Fibroblast of skin of left quadriceps (primary cell): Measurements from ENCODE around the gene KCNK3.
"Not testable (repeated sequence)": the region's sequence is repeated elsewhere in the genome, so short reads cannot be mapped to it uniquely, and the experiment has no call there.

ENCODE experiments used
- DNase-seq, 2 experiments: peaks; one replicate each; pipeline ENCODE4 v3.0.0-alpha.2; 2013; ENCODE audit warnings: low read depth in 2 of 2

Gene KCNK3

DNA sequence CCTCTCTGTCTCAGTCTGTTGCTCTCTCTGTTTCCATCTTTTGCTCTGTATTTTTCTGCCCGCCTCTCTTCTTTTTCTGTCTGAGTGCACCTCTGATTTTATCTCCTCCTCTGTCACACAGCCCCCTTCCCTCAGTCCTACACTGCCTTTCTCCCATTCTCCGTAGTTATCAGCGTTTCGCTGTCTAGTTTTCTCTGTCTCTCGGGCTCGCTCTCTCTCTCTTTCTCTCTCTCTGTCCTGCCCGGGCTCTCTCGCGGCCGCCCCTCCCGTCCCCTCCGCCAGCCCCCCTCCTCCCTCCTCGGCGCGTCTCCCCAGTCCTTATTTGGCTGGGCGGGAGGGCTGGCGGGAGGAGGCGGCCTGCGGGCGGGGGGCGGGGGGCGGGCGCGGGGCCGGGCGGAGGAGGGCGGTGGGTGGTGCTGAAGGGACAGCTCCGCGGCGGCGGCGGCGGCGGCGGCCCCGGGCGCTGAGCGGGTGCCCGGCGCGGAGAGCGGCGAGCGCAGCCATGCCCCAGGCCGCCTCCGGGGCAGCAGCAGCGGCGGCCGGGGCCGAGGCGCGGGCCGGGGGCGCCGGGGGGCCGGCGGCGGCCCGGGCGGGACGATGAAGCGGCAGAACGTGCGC lies at the start of gene KCNK3:
KCNK3 (plus strand) TSS at position 444 of the 618 bp plus-strand sequence; CDS start at position 598, 154 bp downstream.
- DNase-seq = no peak

DNA sequence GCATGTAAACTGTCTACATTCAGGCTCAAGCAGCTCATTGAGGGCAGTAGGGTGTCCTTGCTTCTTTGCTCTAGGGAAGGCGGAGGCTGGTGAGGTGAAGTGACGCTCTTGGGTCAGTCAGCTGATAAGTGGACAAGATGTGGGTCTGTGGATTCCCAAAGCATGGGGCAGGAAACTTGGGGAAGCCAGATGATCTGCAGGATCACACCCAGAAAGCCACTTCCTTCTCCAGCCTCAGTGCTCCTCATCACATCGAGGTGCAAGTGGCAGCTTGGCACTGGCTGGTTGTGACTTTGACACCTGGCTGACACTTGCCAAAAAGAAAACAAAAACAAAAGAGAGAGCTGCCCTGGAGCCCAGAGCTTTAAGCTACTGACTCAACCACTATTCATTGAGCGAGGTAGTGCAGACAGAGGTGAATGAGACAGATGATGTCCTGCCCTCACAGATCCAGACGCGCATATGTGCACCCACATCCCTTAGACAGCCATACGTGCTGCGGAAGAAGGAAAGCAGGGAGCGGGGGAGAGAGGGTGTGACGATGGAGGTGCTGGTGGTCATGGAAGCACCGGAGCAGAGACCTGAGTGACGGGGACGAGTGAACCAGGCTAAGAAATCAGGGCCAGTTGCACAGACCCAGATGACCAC lies 48.2 kb upstream of the KCNK3 start:
- DNase-seq = no peak

DNA sequence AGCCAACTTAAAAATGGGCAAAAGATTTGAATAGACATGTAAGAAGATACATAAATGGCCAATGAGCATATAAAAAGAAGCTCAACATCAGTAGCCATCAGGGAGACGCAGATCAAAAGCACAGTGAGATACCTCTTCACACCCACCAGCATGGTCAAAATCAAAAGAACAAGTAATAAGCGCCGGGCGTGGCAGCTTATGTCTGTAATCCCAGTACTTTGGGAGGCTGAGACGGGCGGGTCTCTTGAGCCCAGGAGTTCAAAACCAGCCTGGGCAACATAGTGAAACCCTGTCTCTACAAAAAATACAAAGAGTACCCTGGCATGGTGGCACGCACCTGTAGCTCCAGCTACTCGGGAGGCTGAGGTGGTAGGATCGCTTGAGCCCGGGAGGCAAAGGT lies 46.8 kb upstream of the KCNK3 start:
- DNase-seq = no peak

DNA sequence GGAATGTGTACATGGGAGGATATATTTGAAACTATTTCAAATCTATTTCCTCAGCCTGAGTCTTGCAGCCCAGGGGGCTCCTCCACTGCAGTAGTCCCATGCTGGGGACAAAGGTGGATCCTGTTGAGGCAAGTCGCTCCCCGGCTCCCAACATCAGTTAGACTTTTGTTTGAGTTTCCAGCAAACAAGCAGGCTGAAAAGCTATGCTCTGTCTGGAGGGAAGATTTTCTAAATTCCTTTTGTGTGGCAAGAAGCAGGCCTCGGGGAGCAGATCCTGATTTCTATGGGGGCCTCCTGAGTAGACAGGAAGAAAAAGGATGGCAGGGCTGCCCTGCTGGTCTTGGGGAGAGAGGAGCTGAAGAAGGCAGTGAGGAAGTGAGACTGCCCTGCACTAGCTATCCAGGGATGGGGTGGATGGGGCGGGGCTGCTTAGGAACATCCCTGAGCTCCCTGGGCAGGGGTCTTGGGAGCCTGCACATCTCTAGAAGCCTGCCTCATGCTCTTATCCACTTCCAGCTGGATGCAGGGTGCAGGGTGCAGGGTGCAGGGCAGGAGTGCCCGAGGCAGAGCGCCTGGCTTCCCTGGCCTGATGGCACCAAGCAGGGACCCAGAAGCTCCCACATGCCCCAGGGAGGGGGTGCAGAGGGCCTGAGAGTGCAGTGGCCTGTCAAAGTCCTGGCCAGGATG lies 45.4 kb upstream of the KCNK3 start:
- DNase-seq = no peak

DNA sequence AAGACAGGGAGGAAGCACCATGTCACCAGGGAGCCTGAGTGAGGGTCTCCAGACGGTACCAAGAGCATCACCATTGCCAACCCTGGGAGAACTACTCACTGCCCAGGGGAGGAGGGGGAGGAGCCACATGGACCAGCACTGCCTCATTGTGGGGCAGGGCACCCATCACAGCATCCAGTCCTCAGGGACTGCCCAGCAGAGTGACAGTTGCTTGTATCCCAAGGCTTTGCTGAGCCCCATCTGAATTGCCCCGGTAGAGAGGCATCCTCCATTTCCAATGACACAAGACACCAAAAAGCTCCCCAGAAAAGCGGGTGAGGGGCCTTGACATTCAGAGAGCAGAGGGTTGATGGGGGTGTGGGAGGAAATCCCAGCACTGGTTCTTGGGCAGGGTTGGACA lies 44.5 kb upstream of the KCNK3 start:
- no peak for DNase-seq

DNA sequence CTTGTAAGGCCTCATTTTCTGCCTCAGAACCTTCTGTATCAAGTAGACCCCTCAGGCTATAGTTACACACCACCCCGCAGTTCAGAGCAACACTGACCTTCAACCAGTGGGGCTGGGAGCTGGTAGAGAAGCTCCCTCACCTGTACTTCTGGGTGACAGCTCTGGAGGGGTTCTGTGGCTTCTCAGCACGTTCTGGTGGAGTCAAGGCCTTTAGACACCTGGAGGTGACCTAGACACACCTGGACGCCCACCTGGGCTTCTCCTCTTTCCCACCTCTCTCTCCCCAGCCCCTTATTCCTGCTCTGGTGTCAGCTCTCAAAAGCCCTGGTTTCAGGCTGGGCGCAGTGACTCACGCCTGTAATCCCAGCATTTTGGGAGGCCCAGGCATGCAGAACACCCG lies 44.0 kb upstream of the KCNK3 start:
- DNase-seq = no peak

DNA sequence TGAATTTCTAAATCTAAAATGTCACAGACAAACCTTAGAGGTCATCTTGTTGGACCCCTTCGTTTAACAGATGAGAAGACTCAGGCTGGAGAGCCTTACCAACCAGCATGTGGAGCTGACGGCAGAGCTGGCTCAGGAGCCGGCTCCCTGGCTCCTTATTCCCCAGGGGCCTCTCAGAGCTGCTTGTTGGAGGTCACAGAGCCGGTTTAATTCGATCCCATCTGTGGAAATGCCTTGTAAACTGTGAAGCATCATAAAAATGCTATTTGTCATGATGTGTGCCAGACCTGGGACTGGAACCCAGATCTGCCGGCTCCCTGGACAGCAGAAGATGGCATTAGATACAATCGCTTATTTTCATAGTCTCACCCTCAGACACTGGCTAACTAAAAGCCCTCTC lies 43.2 kb upstream of the KCNK3 start:
- no peak for DNase-seq

DNA sequence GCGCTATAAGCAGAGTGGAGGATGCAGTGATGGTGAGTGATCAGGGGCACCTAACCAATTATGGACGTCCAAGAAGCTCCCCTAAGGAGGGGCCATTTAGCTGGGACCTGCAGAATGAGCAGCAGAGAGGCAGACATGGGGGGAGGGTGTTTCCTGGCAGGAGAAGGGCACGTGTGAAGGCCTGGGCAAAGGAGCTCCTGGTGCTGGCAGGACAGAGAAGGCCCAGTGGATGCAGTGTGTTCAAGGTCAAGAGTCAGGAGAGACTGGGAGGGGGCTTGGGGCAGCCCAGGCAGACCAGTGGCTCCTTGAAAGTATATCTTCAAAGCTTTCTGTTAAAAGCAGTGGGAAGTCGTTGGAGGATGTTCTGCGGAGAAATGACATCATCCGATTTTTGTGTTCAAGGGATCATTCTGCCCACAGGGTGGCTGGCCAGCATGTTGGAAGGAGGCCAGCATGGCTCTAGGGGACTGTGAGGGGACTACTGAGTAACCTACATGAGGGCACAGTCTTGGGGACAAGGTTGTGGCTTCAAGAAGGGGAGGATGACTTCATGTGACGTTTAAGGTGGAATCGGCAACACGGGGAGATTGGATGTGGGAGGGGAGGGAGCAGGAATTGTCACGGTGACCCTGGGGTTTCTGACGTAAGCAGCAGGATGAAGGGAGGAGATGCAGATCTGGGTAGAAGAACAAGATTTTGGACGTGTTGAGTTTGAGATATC lies 42.4 kb upstream of the KCNK3 start:
- DNase-seq = no peak

DNA sequence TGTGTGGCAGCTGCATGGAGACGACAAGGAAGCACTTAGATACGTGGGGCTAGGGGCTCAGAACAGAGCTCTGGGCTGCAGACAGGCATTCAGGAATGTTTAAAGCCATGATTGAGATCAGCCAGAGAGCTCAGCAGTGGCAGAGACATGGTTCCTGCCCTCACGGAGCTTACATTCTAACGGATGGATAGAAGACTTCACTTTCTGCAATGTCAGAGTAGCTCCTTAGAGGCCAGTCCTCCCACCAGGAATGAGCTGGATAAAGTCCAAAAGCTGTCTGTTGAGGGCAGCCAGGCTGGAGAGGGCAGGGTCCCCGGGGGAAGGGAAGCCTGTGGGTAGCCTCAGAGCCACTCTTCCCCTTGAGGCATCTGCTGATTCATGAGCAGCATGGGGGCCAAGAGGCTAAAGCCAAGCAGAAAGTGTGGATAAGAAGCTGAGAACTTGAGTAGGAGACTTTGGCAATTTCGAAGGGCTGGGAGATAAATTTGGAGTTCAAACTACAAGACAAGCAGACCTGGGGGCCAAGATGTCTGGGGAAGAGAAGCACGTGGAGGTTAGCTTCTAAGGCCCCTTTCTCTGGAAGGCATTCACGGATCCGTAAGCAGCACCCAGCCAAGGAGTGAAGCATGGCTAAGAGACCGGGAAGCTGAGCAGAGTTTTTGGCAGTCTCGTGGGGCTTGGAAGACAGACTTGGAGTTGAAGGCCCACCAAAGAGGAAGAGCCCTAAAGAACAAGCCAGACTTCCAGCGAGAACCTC lies 41.6 kb upstream of the KCNK3 start:
- DNase-seq = no peak

DNA sequence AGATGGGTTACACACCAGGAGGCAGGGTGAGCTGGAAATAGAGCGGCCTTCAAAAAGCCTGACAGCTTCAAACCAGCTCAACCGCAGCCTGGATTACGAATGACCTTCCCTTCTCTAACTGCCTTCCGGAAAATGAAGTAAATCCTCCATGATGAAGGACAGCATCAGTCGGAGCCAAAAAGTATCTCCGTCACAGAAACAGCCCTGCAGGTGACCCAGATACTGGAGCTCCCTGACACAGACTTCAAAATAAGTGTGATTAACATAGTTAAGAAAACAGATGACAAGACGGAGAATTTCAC lies 41.1 kb upstream of the KCNK3 start:
- DNase-seq = no peak

DNA sequence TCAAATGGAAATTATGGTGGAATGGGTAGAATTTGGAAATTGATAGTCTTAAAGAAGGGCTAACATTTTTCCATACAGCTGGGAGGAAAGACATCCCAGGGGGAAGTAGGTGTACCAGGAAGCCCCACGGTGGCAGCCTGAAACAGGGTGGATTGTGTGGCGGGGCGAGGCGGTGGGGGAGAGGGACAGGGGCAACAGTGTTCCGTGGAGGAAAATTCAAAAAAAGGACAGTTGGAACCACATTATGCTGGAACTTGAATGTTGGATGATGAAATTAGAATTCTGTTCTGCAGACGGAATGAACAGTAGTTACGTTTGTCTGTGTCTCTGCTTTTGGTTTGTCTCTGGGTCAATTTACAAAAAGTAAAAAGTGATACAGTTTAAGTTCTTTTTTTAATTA lies 40.7 kb upstream of the KCNK3 start:
- no peak for DNase-seq

DNA sequence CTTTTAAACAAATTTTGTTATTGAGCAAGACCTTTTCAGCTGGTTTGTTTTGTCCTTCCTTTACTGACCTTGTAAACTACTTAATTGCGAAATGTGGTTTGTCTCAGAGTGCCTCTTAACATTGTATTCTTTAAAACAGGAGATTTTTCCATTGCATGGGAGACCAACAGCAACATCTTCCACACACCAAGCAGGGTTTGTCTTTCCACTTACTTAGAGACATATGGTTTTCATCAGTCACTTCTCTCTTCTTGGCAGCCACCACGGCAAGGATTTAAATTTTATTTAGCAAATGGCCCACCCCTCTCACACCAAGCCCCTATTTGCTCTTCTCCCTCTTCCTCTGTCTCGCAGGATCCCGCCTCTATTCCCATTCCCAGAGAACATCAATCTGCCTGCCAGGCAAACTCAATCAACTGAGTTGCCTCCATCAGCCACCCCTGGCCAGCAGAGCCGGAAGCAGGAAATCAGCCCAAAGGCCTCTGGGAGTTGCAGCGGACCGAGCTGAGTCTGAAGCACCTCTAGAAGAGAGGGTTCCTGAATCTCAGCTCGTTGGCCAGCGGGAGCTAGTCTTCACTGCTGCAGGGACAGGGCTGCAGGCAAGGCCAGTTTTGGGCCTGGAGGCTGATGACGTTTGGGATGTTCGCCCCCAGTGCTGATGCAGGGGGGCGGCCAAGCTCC lies 40.0 kb upstream of the KCNK3 start:
- peak; percentile 6 to 7 for DNase-seq

DNA sequence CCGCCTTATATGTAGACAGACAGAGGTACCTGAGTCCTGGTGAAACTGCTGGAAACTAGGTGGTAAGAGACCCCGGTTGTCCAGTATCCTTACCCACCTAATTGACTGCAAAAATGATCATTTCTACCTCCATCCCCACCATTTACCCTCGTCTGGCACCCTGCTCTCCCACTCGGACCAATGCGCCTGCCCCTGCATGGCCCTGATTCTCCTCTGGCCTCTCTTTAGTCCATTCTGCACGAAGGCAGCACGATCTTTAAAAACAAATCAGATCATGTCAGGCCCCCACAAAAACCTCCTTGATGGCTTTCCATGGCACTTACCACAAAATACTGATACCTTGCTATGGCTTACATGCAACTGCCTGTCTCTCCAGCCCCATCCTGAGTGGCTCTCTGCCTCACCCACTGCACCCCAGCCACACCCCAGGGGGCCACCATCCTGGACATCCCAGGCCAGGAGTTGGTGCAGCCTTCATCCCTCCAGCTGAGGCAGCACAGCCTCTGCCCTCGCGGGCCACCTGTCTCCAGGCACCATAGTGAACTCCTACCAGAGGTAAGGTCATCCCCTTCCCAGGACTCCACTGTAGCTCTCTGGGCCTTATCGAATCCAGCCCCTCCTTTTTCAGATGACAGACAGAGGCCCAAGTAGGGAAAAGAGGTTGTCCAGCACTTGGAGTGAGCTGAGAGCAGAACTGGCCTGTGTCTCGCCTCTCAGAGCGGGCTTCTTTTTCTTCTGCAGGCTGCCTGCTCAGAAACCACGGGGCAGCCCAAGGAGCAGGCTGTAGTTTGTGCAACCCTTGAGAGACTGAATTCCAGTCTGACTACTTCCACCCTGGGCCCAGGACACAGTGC lies 39.1 kb upstream of the KCNK3 start:
- no peak for DNase-seq

DNA sequence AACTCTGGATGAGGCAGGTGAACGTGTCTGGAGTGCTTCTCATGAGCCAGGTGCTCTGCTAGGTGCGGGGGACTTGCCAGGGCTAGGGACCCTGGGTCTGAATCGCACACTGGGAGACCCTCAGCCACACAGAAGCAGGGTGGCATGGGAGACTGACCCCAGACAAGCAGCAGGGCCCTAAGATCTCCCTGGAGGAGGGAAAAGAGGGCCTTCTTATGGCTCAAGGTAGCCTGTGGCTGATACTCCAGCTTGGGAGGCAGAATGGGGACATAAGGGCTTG lies 38.5 kb upstream of the KCNK3 start:
- no peak for DNase-seq

DNA sequence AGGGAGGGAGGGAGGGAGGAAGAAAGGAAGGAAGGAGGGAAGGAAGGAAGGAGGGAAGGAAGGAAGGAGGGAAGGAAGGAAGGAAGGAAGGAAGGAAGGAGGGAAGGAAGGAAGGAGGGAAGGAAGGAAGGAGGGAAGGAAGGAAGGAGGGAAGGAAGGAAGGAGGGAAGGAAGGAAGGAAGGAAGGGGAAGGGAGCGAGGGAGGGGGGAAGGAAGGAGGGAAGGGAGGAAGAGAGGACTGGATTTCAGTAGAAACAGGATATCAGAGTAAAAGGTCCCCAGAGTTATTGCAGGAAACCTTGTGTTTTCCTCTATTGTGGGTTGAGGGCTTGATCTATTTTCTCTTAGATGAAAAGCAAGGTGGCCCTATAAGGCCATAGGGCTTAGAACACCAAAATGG lies 37.4 kb upstream of the KCNK3 start:
- DNase-seq = not testable (repeated sequence)

DNA sequence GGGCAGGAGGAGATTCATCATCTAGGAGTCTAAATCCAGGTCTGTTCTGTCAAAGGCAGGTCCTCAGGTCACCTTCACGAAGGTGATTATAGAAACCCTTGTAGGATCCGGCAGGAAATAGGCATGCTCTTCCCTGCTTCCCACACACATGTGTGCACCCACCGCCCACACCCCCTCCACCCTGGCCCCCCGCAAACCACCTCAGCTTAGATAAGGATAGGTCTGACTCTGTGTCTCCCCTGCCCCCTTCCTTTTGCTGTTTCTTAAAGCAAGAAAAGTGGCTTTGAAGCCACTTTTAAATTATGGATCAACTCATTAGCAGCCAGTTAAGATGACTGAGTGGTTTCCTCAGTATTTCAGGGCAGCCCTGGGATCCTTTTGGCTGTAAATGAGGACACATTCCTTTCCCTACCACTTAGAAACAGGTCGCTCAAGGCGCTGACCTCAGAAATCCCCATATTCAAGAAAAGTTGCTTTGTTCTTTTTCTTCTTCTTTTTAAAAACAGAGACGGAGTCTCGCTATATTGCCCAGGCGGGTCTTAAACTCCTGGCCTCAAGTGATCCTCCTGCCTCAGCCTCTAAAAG lies 36.8 kb upstream of the KCNK3 start:
- no peak for DNase-seq

DNA sequence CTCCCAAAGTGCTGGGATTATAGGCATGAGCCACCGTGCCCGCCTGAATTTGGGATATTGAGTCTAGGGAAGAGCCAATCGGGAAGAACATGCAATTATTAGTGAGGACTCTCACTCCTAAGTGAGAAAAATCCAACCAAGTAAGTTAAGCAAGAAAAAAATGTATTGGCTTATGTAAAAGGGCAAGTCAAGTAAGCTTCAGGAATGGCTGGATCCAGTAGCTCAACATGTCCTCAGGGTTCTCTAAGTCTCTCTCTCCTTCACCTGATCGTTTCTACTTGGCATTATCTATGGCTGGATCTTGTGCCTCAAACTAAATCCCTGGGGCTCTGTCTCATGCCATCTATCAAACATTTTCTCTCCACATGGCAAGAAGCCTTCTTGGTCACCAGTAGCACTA lies 35.3 kb upstream of the KCNK3 start:
- no peak for DNase-seq

DNA sequence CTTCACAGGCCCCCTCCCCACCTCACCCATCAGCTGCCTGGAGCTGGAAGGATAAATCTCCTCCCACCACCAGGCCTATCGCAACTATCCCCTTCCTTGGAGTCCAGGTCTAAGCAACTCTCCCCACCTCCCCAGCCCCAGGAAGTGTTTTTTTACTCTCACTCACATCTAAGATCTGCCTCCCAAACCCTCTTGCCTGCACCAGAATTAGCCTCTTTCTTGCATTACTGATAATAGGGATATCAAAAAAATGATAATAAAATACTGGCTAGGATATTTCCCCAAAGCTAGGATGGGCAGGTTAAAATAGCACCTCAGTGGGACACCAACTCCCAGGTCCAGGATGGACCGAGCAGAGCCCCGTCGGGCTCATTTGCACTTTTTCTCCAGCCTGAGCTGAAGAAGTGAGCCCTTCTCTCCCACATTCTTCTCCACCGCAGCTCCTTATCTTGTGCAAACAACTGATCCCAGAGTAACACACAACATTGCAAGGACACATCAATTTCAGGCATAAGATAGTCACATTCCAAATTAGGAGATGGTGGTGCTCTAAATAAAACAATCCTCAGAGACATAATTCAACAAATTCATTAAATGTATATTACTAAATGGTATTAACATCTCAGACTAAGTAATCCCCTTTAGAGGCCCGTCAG lies 33.7 kb upstream of the KCNK3 start:
- DNase-seq = no peak

DNA sequence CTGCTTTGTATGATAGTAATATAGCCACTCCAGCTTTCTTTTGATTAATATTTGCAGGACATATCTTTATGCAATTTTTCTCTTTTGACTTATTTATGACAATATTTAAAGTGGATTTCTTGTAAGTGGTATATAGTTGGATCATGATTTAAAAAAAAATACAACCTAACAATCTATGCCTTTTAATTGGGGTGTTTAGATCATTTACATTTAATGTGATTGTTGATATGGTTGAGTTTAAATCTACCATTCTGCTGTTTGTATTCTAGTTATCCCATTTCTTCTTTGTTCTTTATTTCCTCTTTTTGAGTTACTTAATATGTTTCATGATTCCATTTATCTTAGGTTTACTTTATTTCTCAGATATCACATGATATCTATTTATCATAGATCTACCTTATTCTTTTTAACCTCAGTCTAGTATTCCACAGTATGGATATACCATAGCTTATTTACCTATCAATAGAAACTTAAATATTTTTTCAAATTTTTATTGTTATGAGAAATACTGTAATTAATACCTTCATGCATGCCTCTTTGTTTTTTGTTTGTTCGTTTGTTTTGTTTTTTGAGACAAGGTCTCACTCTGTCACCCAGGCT lies 32.1 kb upstream of the KCNK3 start:
- DNase-seq = no peak

DNA sequence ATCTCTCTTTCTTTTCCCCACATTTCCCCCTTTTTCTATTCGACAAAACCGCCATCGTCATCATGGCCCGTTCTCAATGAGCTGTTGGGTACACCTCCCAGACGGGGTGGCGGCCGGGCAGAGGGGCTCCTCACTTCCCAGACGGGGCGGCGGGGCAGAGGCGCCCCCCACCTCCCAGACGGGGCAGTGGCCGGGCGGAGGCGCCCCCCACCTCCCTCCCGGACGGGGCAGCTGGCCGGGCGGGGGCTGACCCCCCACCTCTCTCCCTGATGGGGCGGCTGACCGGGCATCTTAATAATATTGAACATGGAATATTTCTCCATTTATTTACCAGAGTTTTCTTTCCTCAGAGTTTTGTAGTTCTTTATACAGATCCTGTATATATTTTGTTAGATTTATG lies 27.2 kb upstream of the KCNK3 start:
- DNase-seq = not testable (repeated sequence)
